Measurements from ENCODE around the gene GADD45G. TPM values are rescaled to one million over a fixed set of nuclear protein-coding genes. Genes with fewer than 3 reads are reported as not detected.

GADD45G gene
- total and polyA plus RNA-seq, 9 donors = 9.8 to 19.2 (median 12.1) TPM

- Histone ChIP-seq H3K36me3 (ENCODE audit: control insufficient read depth, insufficient read depth, low read length) (no peaks in the 10 kb centered on the region), H3K4me3 (ENCODE audit: low read length) (no peak overlapping the region), H3K27ac (ENCODE audit: low read length) (no peak overlapping the region), H3K27me3 (ENCODE audit: control insufficient read depth, insufficient read depth, low read length) (peaks cover 34% of the 10 kb centered on the region), H3K9me3 (replicated peaks; ENCODE audit: control insufficient read depth, low read depth, low read length) (no peaks in the 10 kb centered on the region), H3K4me1 (ENCODE audit: control insufficient read depth, insufficient read depth, low read length) (peaks cover 29% of the 10 kb centered on the region)
- 65% methylated on average over 6 of the region's 6 CpGs for WGBS (ENCODE audit: insufficient coverage)
- DNase-seq = no peak
Measured at GRCh38 chr9:89600831-89601230, 4.0 kb upstream of the GADD45G start.

- H3K4me1 ChIP-seq (ENCODE audit: control insufficient read depth, insufficient read depth, low read length) = peaks cover 34% of the 10 kb centered on the region
- H3K9me3 ChIP-seq (replicated peaks; ENCODE audit: control insufficient read depth, low read depth, low read length) = no peaks in the 10 kb centered on the region
- no peak overlapping the region for H3K4me3 ChIP-seq (ENCODE audit: low read length)
- DNase-seq = no peak
- H3K27me3 ChIP-seq (ENCODE audit: control insufficient read depth, insufficient read depth, low read length) = peaks cover 34% of the 10 kb centered on the region
- 81% methylated on average over 2 of the region's 5 CpGs for WGBS (ENCODE audit: insufficient coverage)
- no peak overlapping the region for H3K27ac ChIP-seq (ENCODE audit: low read length)
- H3K36me3 ChIP-seq (ENCODE audit: control insufficient read depth, insufficient read depth, low read length) = no peaks in the 10 kb centered on the region
Measured at GRCh38 chr9:89601306-89601705, 3.5 kb upstream of the GADD45G start.

GRCh38 chr9:89601856-89602562 lies 2.8 kb upstream of the GADD45G start:
- Histone ChIP-seq H3K27me3 (ENCODE audit: control insufficient read depth, insufficient read depth, low read length) (peaks cover 29% of the 10 kb centered on the region), H3K4me3 (ENCODE audit: low read length) (no peak overlapping the region), H3K4me1 (ENCODE audit: control insufficient read depth, insufficient read depth, low read length) (peaks cover 41% of the 10 kb centered on the region), H3K27ac (ENCODE audit: low read length) (no peak overlapping the region), H3K9me3 (replicated peaks; ENCODE audit: control insufficient read depth, low read depth, low read length) (no peaks in the 10 kb centered on the region), H3K36me3 (ENCODE audit: control insufficient read depth, insufficient read depth, low read length) (no peaks in the 10 kb centered on the region)
- WGBS (ENCODE audit: insufficient coverage) = 41% methylated on average over 4 of the region's 6 CpGs
- no peak for DNase-seq

GRCh38 chr9:89602978-89603766 lies 1.6 kb upstream of the GADD45G start:
- H3K27ac ChIP-seq (ENCODE audit: low read length) = no peak overlapping the region
- H3K4me3 ChIP-seq (ENCODE audit: low read length) = peak overlapping the region; percentile 79
- H3K9me3 ChIP-seq (replicated peaks; ENCODE audit: control insufficient read depth, low read depth, low read length) = no peaks in the 10 kb centered on the region
- 1% methylated on average over 16 of the region's 28 CpGs for WGBS (ENCODE audit: insufficient coverage)
- peaks cover 28% of the 10 kb centered on the region for H3K27me3 ChIP-seq (ENCODE audit: control insufficient read depth, insufficient read depth, low read length)
- DNase-seq = peak; percentile 94
- H3K36me3 ChIP-seq (ENCODE audit: control insufficient read depth, insufficient read depth, low read length) = no peaks in the 10 kb centered on the region
- peaks cover 49% of the 10 kb centered on the region for H3K4me1 ChIP-seq (ENCODE audit: control insufficient read depth, insufficient read depth, low read length)

- H3K4me3 ChIP-seq (ENCODE audit: low read length) = peak overlapping the region; percentile 79
- no peaks in the 10 kb centered on the region for H3K9me3 ChIP-seq (replicated peaks; ENCODE audit: control insufficient read depth, low read depth, low read length)
- peaks cover 25% of the 10 kb centered on the region for H3K27me3 ChIP-seq (ENCODE audit: control insufficient read depth, insufficient read depth, low read length)
- H3K27ac ChIP-seq (ENCODE audit: low read length) = no peak overlapping the region
- DNase-seq = peak; percentile 85
- WGBS (ENCODE audit: insufficient coverage) = under 1% methylated on average over 53 of the region's 64 CpGs
- peaks cover 55% of the 10 kb centered on the region for H3K4me1 ChIP-seq (ENCODE audit: control insufficient read depth, insufficient read depth, low read length)
- no peaks in the 10 kb centered on the region for H3K36me3 ChIP-seq (ENCODE audit: control insufficient read depth, insufficient read depth, low read length)
Measured at GRCh38 chr9:89603767-89604665, 796 bp upstream of the GADD45G start.

- Histone ChIP-seq H3K27ac (ENCODE audit: low read length) (peak overlapping the region; percentile 72), H3K4me3 (ENCODE audit: low read length) (peak overlapping the region; percentile 79), H3K27me3 (ENCODE audit: control insufficient read depth, insufficient read depth, low read length) (peaks cover 24% of the 10 kb centered on the region), H3K36me3 (ENCODE audit: control insufficient read depth, insufficient read depth, low read length) (no peaks in the 10 kb centered on the region), H3K9me3 (replicated peaks; ENCODE audit: control insufficient read depth, low read depth, low read length) (no peaks in the 10 kb centered on the region), H3K4me1 (ENCODE audit: control insufficient read depth, insufficient read depth, low read length) (peaks cover 66% of the 10 kb centered on the region)
- 2% methylated on average over 57 of the region's 57 CpGs for WGBS (ENCODE audit: insufficient coverage)
- peak; percentile 79 for DNase-seq
Measured at GRCh38 chr9:89605465-89606048, 745 bp downstream of the GADD45G start.

GRCh38 chr9:89606049-89606623 lies 1.3 kb downstream of the GADD45G start:
- H3K27ac ChIP-seq (ENCODE audit: low read length) = peak overlapping the region; percentile 49
- WGBS (ENCODE audit: insufficient coverage) = 21% methylated on average over 34 of the region's 40 CpGs
- DNase-seq = peak; percentile 70

GRCh38 chr9:89606624-89607311 lies 2.0 kb downstream of the GADD45G start:
- Histone ChIP-seq H3K4me3 (ENCODE audit: low read length) (peak overlapping the region; percentile 79), H3K9me3 (replicated peaks; ENCODE audit: control insufficient read depth, low read depth, low read length) (no peaks in the 10 kb centered on the region), H3K27me3 (ENCODE audit: control insufficient read depth, insufficient read depth, low read length) (peaks cover 28% of the 10 kb centered on the region), H3K36me3 (ENCODE audit: control insufficient read depth, insufficient read depth, low read length) (no peaks in the 10 kb centered on the region), H3K4me1 (ENCODE audit: control insufficient read depth, insufficient read depth, low read length) (peaks cover 68% of the 10 kb centered on the region), H3K27ac (ENCODE audit: low read length) (peak overlapping the region; percentile 49)
- peak; percentile 59 for DNase-seq
- WGBS (ENCODE audit: insufficient coverage) = 38% methylated on average over 5 of the region's 7 CpGs

More at GRCh38 chr9:89606049-89606623, 1.3 kb downstream of the GADD45G start:
- no peaks in the 10 kb centered on the region for H3K36me3 ChIP-seq (ENCODE audit: control insufficient read depth, insufficient read depth, low read length)
- H3K9me3 ChIP-seq (replicated peaks; ENCODE audit: control insufficient read depth, low read depth, low read length) = no peaks in the 10 kb centered on the region
- H3K27me3 ChIP-seq (ENCODE audit: control insufficient read depth, insufficient read depth, low read length) = peaks cover 26% of the 10 kb centered on the region
- peaks cover 68% of the 10 kb centered on the region for H3K4me1 ChIP-seq (ENCODE audit: control insufficient read depth, insufficient read depth, low read length)
- peak overlapping the region; percentile 79 for H3K4me3 ChIP-seq (ENCODE audit: low read length)
